ENCODE data around the gene PRR35. TPM values are rescaled to one million over a fixed set of nuclear protein-coding genes. Genes with fewer than 3 reads are reported as not detected.

The PRR35 gene
- total and polyA plus RNA-seq, 8 donors = 0.09 to 1.0 (median 0.66) TPM

DNA sequence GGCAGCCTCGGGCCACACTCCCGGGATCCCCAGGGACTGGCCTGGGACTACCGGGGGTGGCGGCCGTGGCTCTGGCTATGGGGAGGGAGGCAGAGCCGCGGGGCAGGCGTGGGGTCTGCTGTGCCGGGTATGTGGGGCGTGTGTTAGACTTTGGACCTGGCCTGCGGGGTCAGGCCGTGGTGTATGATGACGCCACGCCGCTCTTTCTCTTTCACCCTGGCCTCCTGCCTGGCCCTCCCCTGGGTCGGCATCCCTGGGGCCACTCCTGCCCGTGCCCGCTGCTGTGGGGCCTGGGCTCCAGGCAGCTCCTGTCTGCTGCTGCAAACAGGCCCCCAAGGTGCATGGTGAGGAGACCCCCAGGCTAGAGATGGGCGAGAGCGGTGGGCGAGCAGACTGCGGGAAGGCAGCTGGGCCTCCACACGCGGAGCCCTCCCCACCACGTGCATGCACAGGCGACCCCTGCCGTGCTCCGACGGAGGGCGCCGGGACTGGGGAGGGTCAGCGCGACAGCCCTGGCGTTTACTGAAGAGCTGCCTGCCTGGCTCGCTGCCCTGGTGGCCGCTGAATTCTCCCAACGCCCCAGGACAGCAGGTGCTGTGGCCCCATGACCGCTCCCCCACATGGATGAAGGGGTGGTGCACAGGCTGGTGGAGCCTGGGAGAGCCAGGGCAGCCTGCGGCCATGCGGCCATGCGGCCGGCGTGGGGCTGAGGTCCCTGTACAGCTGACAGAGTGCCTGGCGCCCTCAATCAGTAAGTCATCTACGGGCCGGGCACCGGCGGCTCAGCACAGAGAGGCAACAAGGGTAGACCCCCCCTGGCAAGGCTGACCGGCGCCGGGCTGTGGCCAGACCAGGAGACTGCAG is 16.7 kb upstream of the PRR35 start:
- H3K36me3 ChIP-seq = peaks cover 0 to 8% (median 0%) of the 10 kb centered on the region in 3 donors
- intact Hi-C loops (cut with DNase I) = no loop called here

DNA sequence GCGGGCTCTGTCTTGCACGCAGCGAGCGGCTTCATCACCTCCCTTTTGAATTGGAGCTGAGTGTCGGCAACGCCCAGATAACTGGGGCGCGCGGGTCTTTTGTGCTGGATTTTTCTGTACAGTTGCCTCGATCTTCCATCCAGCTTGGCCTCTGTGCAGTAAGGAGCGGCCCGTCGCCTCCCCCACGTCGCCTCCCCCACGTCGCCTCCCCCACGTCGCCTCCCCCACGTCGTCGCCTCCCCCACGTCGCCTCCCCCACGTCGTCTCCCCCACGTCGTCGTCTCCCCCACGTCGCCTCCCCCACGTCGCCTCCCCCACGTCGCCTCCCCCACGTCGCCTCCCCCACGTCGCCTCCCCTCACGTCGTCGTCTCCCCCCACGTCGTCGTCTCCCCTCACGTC is 15.7 kb upstream of the PRR35 start:
- no peak for ATAC-seq
- H3K27me3 ChIP-seq = no peaks in the 10 kb centered on the region
- WGBS, 2 donors = 92 to 94% methylated on average over 43 to 46 of the region's 46 CpGs
- no peaks in the 10 kb centered on the region for H3K9me3 ChIP-seq
- no peak overlapping the region for H3K27ac ChIP-seq
- FAIRE-seq = no peak
- no peak for DNase-seq
- TF ChIP-seq, protein P1, sequence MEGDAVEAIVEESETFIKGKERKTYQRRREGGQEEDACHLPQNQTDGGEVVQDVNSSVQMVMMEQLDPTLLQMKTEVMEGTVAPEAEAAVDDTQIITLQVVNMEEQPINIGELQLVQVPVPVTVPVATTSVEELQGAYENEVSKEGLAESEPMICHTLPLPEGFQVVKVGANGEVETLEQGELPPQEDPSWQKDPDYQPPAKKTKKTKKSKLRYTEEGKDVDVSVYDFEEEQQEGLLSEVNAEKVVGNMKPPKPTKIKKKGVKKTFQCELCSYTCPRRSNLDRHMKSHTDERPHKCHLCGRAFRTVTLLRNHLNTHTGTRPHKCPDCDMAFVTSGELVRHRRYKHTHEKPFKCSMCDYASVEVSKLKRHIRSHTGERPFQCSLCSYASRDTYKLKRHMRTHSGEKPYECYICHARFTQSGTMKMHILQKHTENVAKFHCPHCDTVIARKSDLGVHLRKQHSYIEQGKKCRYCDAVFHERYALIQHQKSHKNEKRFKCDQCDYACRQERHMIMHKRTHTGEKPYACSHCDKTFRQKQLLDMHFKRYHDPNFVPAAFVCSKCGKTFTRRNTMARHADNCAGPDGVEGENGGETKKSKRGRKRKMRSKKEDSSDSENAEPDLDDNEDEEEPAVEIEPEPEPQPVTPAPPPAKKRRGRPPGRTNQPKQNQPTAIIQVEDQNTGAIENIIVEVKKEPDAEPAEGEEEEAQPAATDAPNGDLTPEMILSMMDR (IDR thresholded peaks at IDR 0.05) = no peak
- peaks cover 0 to 14% (median 0%) of the 10 kb centered on the region in 3 donors for H3K36me3 ChIP-seq
- intact Hi-C loops (cut with DNase I) = no loop called here
- no peak overlapping the region for H3K4me3 ChIP-seq
- peaks cover 11 to 15% (median 13%) of the 10 kb centered on the region in 3 donors for H3K4me1 ChIP-seq

More for the DNA sequence above, 16.7 kb upstream of the PRR35 start:
- 88 to 89% methylated on average over 51 of the region's 51 CpGs for WGBS, 2 donors
- Histone ChIP-seq H3K27me3 (no peaks in the 10 kb centered on the region), H3K4me3 (no peak overlapping the region), H3K4me1 (peaks cover 11 to 17% (median 15%) of the 10 kb centered on the region in 3 donors), H3K27ac (no peak overlapping the region), H3K9me3 (no peaks in the 10 kb centered on the region)
- DNase-seq = no peak
- TF ChIP-seq, protein P1 (IDR thresholded peaks at IDR 0.05) = no peak
- no peak for FAIRE-seq
- no peak for ATAC-seq

DNA sequence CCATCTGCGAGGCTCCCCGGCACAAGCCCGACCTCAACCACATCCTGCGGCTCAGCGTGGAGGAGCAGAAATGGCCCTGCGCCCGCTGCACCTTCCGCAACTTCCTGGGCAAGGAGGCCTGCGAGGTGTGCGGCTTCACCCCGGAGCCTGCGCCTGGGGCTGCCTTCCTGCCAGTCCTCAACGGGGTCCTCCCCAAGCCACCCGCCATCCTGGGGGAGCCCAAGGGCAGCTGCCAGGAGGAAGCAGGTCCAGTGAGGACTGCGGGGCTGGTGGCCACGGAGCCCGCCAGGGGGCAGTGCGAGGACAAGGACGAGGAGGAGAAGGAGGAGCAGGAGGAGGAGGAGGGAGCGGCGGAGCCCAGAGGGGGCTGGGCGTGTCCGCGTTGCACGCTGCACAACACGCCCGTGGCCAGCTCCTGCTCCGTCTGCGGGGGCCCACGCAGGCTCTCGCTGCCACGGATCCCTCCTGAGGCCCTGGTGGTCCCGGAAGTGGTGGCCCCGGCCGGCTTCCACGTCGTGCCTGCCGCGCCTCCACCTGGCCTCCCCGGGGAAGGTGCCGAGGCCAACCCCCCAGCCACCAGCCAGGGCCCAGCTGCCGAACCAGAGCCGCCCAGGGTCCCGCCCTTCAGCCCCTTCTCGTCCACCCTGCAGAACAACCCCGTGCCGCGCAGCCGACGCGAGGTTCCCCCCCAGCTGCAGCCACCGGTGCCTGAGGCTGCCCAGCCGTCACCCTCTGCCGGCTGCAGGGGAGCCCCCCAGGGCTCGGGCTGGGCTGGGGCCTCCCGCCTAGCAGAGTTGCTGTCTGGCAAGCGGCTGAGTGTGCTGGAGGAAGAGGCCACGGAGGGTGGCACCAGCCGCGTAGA is 13.1 kb upstream of the PRR35 start:
- H3K27me3 ChIP-seq = no peaks in the 10 kb centered on the region
- no peak for FAIRE-seq
- ATAC-seq = peak; percentile 58 to 89 (median 80)
- no peak overlapping the region for H3K27ac ChIP-seq
- intact Hi-C loops (cut with DNase I) = no loop called here
- 72 to 82% methylated on average over 43 to 60 of the region's 60 CpGs for WGBS, 2 donors
- H3K4me1 ChIP-seq = no peaks in the 10 kb centered on the region
- DNase-seq = peak in 5 of 6 donors; percentile 67 to 88 (median 70)
- H3K9me3 ChIP-seq = no peaks in the 10 kb centered on the region
- H3K4me3 ChIP-seq = no peak overlapping the region
- peaks cover 4 to 28% (median 9%) of the 10 kb centered on the region in 3 donors for H3K36me3 ChIP-seq
- TF ChIP-seq, protein P1 (IDR thresholded peaks at IDR 0.05) = peak in 3 of 4 donors; percentile 9 to 31 (median 24)

DNA sequence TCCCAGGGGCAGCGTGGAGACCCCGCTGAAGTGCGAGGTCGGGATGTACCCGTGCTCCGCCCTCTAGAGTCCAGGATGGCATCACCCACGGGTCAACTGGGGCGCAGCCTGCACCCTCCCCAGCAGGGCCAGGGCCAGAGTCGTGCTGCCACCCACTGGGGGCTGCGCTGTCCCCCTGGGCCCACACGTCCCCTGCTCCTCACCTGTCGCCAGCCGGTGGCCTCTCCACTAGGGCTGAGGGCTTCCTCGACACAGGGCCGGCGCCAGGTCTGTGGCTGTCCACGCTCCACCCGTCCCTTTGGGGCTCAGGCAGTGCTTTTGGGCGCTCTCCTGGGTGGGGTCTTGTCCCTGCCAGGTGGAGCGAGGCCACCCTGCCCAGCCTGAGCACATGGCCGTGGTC is 11.6 kb upstream of the PRR35 start:
- Histone ChIP-seq H3K4me1 (no peaks in the 10 kb centered on the region), H3K9me3 (no peaks in the 10 kb centered on the region), H3K27ac (no peak overlapping the region), H3K27me3 (no peaks in the 10 kb centered on the region), H3K36me3 (peaks cover 6 to 34% (median 11%) of the 10 kb centered on the region in 3 donors), H3K4me3 (no peak overlapping the region)
- DNase-seq = no peak
- intact Hi-C loops (cut with DNase I) = no loop called here
- 93 to 97% methylated on average over 21 of the region's 21 CpGs for WGBS, 2 donors
- TF ChIP-seq, protein P1 (IDR thresholded peaks at IDR 0.05) = no peak
- no peak for FAIRE-seq
- no peak for ATAC-seq
